NCI-H146 treated with DMSO at 0.1 percent for 48 hours (cell line): ENCODE data around the gene PRSS8.
A peak's percentile ranks its signal among the peaks of the same experiment; 100 is the strongest.
"Not testable (repeated sequence)": the region's sequence is repeated elsewhere in the genome, so short reads cannot be mapped to it uniquely, and the experiment has no call there.

Experiments
- DNase-seq: peaks from one replicate; lab custom pipeline; 2025; ENCODE audit not compliant: unreplicated experiment; lab: John Stamatoyannopoulos, UW

The PRSS8 gene

DNA sequence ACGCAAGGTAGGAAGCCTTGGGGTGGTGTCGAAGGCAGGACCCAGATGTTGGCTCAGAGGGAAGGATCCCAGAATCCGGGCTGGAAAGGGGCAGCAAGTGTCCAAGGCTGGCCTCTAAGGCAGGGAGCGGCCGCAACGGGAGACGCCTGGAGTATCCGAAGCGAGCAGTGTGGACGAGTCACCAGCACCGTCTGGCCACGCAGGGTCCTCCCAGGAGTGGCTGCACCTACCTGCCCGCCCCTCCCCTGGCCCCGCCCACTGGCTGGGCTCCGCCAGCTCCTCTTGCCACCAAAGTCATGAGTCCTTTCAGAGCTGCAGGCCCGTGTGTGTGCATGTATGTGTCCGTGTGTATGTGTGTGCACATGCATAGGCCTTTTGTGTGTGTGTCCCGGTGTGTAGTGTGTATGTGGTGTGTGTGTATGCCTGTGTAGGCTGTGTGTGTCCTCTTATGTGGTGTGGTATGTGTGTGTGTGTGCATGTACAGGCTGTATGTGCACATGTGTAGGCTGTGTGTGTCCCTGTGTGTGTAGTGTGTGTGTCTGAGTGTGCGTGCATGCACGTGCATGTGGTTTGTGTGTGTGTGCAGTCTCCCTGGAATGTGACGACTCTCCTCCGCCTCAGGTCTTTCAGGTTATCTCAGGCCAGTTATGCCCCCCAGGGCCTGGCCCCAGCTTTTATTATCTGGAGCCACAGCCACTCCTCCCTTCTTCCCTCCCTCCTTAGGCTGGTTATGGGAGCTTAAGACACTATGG lies at the start of gene PRSS8:
Gene PRSS8, minus strand, starts transcription at position 193 of the 752 bp plus-strand sequence. CDS start 229 bp downstream, outside the sequence.
- DNase-seq, result no peak

DNA sequence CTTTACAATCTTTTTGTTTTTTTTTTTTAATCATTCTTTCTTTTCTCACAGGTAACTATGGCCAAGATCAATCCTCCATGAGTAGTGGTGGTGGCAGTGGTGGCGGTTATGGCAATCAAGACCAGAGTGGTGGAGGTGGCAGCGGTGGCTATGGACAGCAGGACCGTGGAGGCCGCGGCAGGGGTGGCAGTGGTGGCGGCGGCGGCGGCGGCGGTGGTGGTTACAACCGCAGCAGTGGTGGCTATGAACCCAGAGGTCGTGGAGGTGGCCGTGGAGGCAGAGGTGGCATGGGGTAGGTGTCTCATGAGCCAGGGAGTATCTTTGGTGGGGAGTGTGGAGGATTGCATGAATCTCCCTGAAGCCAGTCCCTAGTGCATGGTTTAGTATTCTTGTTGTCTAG lies 49.4 kb upstream of the PRSS8 start:
- no peak for DNase-seq

DNA sequence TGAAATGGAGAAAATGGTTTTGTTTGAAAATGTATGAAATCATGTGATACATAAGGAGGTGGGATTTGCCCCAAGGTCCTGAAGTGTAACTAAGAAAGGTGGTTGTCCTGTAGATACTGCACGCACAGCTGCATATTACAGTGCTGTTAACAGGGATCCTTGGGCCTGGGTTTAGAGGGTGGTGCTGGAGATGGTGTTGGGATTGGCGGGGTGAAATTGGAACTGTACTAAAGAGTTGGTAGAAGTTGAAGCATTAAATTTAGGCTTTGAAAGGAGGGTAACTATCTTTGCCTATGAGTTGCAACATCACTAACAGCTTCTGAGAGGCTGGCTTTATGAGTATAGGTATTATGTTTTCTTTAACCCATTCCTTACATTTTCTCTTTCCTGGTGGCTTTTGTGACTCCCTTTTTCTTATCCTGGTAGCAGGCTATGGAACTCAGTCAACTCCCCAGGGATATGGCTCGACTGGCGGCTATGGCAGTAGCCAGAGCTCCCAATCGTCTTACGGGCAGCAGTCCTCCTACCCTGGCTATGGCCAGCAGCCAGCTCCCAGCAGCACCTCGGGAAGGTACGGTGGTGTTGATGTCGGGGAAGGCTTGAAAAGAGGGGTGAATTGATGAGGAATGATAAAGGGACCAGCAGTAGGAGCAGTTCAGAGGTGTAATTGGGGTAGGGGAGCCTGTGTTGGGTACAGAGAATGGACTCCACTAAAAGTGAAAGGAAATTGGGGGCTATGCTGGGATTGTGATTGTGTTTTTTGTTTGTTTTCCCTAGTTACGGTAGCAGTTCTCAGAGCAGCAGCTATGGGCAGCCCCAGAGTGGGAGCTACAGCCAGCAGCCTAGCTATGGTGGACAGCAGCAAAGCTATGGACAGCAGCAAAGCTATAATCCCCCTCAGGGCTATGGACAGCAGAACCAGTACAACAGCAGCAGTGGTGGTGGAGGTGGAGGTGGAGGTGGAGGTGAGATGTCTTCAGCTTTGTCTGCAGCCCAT lies 48.2 kb upstream of the PRSS8 start:
- DNase-seq, result no peak

DNA sequence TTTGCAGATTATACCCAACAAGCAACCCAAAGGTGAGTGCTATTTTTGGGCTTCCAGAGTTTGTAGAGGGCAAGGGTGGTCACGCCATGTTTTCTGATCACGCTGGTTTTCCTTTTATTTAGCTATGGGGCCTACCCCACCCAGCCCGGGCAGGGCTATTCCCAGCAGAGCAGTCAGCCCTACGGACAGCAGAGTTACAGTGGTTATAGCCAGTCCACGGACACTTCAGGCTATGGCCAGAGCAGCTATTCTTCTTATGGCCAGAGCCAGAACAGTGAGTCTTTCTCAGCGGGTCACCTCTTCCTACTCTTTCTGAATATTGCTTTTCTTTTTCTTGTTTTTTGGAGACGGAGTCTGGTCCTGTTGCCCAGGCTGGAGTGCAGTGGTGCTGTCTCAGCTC lies 46.9 kb upstream of the PRSS8 start:
- DNase-seq, result no peak

DNA sequence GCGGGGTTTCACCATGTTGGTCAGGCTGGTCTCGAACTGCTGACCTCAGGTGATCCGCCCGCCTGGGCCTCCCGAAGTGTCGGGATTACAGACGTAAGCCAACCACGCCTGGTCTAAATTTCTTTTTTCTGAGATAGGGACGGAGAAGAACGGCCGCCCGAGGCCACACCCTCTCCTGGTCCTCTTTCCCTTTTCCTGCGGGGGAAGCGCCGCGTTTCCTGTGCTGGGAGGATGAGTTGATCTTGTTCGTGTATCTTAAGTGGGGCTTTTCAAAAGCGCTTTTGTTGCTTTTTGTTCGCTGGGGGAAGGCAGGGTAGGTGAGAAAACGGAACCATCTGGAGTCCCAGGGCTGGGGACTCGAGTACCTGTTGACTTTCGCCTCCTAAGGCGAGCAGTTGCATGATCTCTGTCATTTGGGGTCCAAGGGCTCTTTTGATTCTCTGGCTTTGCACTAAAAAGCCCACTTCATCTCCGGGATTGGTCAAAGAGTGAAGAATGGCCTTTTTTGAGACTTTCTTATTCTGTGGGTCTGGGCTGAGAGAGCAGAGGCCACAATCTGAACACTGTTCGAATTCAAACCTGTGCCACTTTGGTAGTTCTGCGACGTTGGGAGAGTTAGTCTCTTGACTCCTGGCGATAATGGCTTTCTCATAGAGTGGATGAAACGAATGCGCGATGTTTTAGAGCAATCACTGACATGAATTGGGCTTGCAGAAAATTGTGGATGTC lies 45.7 kb upstream of the PRSS8 start:
- DNase-seq, result peak; percentile 13

DNA sequence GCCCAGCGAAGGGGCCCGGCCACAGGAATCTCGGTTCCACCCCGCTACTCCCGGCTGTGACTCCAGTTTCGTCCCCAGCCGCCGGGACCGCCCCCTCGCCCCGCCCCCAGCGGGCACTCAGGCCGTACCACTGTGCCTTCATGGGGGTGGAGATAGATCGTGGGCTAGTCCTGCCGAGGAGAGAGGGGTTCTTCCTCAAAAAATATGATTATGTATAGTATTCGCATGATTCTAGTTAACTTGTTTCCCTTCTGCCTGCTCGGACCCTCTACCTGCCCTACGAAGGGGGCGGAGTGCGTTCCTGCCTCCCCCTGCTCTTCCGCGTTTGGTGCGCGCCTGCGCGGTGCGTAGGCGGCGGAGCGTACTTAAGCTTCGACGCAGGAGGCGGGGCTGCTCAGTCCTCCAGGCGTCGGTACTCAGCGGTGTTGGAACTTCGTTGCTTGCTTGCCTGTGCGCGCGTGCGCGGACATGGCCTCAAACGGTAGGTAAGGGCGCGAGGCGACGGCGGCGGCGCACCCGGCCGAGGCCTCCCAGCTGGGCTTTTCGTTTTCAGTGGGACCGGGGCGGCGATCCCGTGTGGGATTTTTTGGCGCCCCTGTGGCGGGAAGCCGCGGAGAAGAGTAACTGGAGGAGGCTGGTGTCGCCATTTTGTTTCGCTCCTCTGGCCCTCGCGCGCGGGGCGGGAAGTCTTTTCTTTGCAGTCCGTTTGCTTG lies 44.4 kb upstream of the PRSS8 start, which contains the start of gene FUS:
Gene FUS, plus strand, starts transcription at position 393 of the 713 bp plus-strand sequence. Its CDS starts 76 bp downstream, at position 469.
- DNase-seq, result peak; percentile 83

DNA sequence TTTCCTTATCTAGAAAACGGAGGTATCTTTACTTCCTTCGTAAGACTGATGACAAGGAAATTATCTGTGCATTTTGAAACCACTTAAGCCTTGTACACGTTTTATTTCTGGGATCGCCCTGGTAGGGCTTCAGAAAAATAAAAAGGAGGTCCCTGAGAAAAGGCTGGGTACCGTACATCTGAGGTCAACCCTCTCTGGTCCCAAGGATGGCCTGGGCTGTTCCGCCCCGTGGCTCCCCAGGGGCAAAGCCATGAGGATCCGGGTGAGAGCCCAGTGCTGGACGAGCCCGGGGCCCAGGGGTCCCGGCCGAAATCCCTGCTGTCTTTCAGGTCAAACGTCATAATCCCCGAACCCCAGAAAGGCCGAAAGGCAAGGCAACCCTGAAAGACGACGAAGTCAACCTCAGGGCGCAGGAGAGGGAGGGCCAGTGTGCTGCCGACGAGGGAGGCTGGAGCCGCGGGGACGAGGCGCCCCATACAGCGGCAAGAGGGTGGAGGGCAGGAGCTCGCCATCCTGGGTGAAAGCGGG lies 43.8 kb upstream of the PRSS8 start:
- no peak for DNase-seq

DNA sequence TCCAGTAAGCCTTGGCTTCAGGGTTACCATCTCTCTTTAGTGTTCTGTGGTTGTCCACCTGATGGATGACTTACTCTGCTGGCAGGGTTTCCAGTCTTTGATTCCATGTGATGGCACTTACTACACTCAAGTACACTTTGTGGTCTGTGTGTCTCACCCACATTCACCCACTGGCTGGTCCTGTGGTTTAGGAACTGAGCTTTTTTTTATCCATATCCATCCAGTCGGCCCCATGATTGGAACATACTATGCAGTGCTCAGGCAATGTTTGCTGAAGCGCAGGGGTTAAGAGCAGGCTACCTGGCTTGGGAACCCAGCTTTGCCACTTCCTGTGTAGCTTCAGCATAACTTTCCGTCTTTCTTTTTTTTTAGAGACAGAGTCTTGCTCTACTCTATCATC lies 41.6 kb upstream of the PRSS8 start:
- DNase-seq, result no peak

DNA sequence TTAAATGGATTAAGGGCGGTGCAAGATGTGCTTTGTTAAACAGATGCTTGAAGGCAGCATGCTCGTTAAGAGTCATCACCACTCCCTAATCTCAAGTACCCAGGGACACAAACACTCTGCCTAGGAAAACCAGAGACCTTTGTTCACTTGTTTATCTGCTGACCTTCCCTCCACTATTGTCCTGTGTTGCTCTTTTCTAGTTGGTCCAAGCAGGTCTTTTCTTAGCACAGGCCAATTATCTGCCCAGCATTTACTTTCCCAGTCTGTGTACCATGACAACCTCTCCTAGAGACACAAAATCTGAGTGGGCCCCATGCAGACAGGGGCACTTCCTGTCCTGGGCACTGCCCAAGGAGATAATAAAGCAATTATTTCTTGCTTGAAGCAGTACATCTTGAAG lies 34.5 kb upstream of the PRSS8 start:
- DNase-seq, result peak; percentile 59

DNA sequence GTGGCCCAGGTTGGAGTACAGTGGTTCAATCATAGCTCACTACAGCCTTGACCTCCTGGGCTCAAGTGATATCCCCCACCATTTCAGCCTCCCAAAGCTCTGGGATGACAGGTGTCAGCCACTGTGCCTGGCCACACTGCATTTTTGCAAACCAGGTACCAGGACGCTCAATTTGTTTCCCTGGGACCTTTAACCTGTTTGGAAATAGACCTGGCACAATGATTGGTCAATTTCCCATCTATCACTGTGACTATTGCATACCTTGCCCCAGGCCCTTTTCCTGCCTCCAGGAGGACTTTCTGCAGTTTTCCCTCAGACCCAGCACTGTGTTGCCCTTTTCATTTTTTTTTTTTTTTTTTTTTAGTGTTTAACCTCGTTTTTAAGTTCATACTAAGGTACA lies 33.3 kb upstream of the PRSS8 start:
- no peak for DNase-seq

DNA sequence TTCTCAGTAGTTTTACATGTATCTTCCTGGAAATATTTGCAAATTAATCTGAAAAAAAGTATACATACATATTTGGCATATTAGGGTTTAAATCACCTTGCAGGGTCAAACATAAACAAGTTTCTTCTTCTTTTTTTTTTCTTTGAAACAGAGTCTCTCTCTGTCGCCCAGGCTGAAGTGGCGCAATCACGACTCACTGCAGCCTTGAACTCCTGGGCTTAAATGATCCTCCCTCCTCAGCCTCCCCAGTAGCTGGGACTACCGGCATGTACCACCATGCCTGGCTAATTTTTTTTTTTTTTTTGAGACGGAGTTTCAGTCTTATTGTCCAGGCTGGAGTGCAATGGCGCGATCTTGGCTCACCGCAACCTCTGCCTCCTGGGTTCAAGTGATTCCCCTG lies 31.8 kb upstream of the PRSS8 start:
- DNase-seq, result no peak

DNA sequence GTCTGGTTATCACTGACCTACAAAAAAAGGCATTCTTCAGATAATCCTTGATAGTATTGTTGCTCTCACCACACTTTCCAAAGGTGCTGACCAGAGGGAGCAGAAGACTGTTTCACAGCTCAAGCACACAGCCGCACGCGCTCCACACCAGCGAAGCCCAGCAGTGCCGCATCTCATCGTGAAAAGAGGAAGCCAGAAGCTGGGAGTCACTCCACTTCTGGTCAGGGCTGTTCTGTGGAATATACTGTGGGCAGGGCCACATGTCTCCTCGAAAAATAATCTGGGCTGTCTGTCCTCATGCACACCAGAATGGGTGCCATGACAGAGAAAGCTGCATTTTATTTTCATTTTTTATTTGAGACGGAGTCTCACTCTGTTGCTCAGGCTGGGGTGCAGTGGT lies 21.6 kb upstream of the PRSS8 start:
- no peak for DNase-seq

DNA sequence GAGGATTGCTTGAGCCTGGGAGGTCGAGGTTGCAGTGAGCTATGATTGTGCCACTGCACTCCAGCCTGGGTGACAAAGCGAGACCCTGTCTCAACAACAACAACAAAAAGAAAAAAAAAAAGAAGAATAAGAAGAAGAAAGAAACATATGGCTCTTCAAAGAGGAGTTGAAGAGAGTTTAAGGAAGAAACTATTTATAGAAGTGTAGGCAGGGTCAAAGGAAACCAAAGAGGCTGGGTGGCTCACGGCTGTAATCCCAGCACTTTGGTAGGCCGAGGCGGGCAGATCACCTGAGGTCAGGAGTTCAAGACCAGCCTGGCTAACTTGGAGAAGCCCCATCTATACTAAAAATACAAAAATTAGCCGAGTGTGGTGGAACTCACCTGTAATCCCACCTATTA lies 15.4 kb upstream of the PRSS8 start:
- DNase-seq, result not testable (repeated sequence)

DNA sequence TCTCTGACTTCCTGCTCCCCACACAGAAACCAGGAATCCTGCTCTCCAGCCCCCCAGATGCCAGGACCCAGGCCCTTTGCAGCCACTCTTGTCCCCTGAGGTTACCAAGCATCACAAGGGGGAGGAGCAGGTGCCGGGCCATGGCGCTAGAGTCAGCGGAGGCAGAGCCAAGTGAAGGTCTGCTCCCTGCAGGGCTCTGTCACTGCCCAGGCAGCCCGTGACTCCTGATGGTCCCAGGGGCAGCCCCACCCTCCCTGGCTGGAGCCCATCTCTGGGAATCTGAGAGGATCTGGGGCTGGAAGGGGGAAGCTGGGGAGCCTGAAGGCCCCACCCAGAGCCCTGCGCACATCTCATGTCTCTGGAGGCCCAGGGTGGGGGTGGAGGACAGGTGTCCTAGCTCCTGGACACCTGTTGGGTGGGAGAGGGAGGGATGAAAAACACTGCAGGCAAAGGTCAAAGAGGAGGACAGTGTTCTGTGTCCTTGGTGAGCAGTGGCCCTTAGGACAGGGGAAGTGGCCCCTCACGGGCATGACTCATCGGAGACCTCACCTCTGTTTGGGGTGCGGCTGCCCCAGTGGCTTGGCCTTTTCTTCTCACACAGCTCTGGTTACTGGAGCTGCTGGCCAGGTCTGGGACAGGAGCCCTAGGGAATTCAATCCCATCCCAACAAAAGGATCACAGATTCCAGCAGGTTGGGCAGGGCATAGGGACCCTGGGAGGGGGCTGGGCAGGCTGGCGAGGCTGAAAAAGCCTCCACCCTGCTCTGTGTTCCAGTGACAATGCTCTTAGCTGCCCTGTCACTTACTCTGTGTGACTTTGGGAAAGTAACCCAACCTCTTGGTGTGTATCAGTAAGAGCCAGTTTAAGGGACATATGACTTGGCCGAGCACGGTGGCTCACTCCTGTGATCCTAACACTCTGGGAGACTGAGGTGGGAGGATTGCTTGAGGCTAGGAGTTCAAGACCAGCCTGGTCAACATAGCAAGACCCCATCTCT lies 14.7 kb upstream of the PRSS8 start, which contains the start of gene PRSS36:
Gene PRSS36, minus strand, starts transcription at position 173 of the 997 bp plus-strand sequence. Its CDS starts 31 bp downstream, at position 142.
- DNase-seq, result peak; percentile 25

DNA sequence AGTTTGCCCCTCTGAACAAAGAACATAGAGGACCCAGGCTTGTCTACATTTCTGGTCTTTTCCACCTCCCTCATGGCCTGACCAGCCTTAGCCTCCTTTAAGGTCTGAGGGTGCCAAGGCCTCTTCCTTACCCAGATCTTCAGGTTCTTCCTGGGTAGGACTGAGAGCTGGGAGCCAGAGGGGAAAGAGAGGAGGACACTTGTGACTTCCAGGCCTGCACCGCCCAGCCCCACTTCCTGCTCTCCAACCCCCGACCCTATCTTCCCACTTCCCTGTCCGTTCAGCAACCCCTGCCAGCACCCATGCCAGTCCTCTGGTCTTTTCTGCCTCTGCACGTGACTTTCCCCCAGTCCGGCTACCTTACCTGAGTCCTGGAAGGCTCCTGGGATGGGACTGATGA lies 13.8 kb upstream of the PRSS8 start:
- DNase-seq, result no peak

DNA sequence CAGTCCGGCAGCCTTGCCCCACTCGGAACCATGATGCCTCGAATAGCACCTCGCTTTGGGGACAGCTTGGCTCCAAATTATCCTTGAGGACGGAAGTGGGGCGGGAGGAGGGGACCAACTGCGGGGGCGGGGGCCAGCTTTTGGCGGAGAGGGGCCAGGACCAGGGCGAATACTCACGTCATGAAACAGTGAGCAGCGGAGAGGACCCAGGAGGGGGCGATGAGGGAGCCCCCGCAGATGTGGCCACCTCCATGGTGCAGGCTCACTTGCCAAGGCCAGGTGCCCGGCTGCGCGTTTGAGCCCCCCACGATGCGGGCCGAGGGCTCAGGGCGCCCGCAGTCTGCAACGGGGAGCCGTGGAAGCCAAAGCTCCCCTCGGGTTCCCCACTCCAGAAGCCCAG lies 13.4 kb upstream of the PRSS8 start:
- DNase-seq, result no peak

DNA sequence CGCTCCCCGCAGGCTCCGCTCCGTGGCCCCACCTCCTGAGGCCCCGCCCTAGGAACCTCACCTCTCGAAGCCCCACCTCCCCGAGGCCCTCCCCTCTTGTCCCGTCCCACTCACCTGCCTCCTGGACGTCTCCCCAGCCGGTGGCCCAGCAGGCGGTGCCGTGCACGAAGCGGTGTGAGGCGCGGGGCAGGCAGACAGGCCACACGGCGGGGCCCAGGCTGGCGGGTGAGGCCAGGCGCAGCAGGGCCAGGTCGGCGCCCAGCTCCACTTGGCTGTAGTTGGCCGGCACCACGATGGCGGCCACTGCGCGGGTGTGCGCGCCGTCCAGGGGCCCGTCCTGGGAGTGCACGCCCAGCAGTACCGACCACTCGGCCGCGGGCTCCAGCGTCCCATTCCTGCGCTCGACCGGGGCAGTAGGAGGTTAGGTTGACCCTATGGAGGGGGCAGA lies 12.8 kb upstream of the PRSS8 start:
- DNase-seq, result no peak

DNA sequence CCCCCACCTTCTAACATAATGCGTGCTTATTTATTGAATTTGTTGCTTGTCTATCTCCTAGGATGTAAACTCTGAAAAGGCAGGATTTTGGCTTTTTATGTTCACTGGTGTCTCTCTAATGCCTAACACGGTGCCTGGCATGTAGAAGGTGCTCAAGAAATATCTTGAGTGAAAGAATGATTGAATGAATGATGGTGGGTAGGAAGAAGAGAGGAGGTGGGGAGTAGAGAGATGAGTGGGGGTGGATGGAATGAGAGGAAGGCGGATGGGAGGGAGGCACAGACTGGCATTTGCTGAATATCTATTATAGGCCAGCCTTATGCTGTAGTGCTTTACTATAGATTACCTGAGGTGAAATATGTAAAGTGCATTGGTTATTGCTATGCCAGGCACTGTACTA lies 12.0 kb upstream of the PRSS8 start:
- no peak for DNase-seq
